GM23338 (cell line): Measurements from ENCODE around the gene OR2M4. TPM values are rescaled to one million over a fixed set of nuclear protein-coding genes. Genes with fewer than 3 reads are reported as not detected.

Experiments
- CREB1 ChIP-seq: fragments of 250-450 bp; sonication (Bioruptor Pico); IDR thresholded peaks from 2 replicates; pipeline ENCODE4 v1.5.0; 2020; ENCODE audit warnings: low read depth, mild to moderate bottlenecking, moderate library complexity
- EZH2 ChIP-seq: fragments of 200-600 bp; sonication (generic); IDR thresholded peaks from one replicate; pipeline ENCODE4 v1.8.0; 2017; ENCODE audit warnings: antibody characterized with exemption, mild to moderate bottlenecking, low read depth; ENCODE audit not compliant: unreplicated experiment
- EZH2phosphoT487 ChIP-seq: fragments of 200-600 bp; sonication (generic); IDR thresholded peaks from one replicate; pipeline ENCODE4 v1.8.1; 2018; ENCODE audit warnings: antibody characterized with exemption; ENCODE audit not compliant: unreplicated experiment
- NANOG ChIP-seq: IDR thresholded peaks from 2 replicates; pipeline ENCODE4 v1.6.1; 2016; ENCODE audit warnings: antibody characterized with exemption, borderline replicate concordance
- STAT1 ChIP-seq: IDR thresholded peaks from one replicate; pipeline ENCODE4 v1.6.1; 2016; ENCODE audit warnings: antibody characterized with exemption; ENCODE audit not compliant: unreplicated experiment
- ZNF331 ChIP-seq: fragments of 250-450 bp; sonication (Bioruptor Pico); IDR thresholded peaks from 2 replicates; pipeline ENCODE4 v1.5.0; 2020; ENCODE audit warnings: low read depth, mild to moderate bottlenecking, moderate library complexity
- polyA plus RNA-seq: library from polyadenylated mRNA; unstranded; fragments of >200 nt; fragmentation: Nextera tagmentation; extraction: Ambion mirVana; gene quantifications from 2 replicates; pipeline ENCODE4 v1.2.1, GENCODE V29; 2016
- total RNA-seq: library from RNA; depleted of rRNA; stranded (reverse); fragments of >200 nt; shearing (Covaris generic); gene quantifications from 2 replicates; pipeline ENCODE4 v1.2.3, GENCODE V29; 2014
- TF ChIP-seq, protein P1 (sequence below): fragments of 250-450 bp; sonication (Bioruptor Pico); IDR thresholded peaks from 2 replicates; pipeline ENCODE4 v1.5.0; 2020; ENCODE audit warnings: mild to moderate bottlenecking, moderate library complexity
- TF ChIP-seq, protein P2 (sequence below): IDR thresholded peaks from one replicate; pipeline ENCODE4 v1.6.1; 2018; ENCODE audit warnings: antibody characterized with exemption; ENCODE audit not compliant: unreplicated experiment
- TF ChIP-seq, protein P3 (sequence below): IDR thresholded peaks from 2 replicates; pipeline ENCODE4 v1.6.1; 2016; ENCODE audit warnings: antibody characterized with exemption

Gene OR2M4
- total and polyA plus RNA-seq, 2 experiments from 2014 or later = not detected

DNA sequence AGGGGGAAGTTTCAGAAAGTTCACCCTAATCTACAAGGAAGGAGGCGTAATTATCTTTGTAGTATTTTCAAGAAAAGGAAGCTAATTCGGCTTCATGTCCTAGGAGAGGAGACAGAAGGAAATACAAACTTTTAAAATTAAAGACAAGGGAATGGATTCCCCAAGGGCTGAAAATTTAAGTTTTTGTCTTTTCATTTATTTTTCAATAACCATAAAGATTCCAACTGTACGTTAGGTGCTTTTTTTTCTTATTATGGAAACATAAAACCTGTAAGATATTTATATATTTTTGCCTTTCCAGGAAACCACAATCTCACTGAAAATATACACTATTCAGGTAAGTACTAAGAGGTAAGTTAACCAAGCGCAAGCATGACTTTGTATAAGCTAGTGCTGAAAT, 34.3 kb upstream of the OR2M4 start, which contains the start of gene OR2M3 (continued):
- TF ChIP-seq, protein P1, sequence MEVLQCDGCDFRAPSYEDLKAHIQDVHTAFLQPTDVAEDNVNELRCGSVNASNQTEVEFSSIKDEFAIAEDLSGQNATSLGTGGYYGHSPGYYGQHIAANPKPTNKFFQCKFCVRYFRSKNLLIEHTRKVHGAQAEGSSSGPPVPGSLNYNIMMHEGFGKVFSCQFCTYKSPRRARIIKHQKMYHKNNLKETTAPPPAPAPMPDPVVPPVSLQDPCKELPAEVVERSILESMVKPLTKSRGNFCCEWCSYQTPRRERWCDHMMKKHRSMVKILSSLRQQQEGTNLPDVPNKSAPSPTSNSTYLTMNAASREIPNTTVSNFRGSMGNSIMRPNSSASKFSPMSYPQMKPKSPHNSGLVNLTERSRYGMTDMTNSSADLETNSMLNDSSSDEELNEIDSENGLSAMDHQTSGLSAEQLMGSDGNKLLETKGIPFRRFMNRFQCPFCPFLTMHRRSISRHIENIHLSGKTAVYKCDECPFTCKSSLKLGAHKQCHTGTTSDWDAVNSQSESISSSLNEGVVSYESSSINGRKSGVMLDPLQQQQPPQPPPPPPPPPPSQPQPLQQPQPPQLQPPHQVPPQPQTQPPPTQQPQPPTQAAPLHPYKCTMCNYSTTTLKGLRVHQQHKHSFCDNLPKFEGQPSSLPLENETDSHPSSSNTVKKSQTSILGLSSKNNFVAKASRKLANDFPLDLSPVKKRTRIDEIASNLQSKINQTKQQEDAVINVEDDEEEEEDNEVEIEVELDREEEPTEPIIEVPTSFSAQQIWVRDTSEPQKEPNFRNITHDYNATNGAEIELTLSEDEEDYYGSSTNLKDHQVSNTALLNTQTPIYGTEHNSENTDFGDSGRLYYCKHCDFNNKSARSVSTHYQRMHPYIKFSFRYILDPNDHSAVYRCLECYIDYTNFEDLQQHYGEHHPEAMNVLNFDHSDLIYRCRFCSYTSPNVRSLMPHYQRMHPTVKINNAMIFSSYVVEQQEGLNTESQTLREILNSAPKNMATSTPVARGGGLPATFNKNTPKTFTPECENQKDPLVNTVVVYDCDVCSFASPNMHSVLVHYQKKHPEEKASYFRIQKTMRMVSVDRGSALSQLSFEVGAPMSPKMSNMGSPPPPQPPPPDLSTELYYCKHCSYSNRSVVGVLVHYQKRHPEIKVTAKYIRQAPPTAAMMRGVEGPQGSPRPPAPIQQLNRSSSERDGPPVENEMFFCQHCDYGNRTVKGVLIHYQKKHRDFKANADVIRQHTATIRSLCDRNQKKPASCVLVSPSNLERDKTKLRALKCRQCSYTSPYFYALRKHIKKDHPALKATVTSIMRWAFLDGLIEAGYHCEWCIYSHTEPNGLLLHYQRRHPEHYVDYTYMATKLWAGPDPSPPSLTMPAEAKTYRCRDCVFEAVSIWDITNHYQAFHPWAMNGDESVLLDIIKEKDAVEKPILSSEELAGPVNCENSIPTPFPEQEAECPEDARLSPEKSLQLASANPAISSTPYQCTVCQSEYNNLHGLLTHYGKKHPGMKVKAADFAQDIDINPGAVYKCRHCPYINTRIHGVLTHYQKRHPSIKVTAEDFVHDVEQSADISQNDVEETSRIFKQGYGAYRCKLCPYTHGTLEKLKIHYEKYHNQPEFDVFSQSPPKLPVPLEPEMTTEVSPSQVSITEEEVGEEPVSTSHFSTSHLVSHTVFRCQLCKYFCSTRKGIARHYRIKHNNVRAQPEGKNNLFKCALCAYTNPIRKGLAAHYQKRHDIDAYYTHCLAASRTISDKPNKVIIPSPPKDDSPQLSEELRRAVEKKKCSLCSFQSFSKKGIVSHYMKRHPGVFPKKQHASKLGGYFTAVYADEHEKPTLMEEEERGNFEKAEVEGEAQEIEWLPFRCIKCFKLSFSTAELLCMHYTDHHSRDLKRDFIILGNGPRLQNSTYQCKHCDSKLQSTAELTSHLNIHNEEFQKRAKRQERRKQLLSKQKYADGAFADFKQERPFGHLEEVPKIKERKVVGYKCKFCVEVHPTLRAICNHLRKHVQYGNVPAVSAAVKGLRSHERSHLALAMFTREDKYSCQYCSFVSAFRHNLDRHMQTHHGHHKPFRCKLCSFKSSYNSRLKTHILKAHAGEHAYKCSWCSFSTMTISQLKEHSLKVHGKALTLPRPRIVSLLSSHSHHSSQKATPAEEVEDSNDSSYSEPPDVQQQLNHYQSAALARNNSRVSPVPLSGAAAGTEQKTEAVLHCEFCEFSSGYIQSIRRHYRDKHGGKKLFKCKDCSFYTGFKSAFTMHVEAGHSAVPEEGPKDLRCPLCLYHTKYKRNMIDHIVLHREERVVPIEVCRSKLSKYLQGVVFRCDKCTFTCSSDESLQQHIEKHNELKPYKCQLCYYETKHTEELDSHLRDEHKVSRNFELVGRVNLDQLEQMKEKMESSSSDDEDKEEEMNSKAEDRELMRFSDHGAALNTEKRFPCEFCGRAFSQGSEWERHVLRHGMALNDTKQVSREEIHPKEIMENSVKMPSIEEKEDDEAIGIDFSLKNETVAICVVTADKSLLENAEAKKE (CRISPR knock-in tag) = no peak
- TF ChIP-seq ZNF331 (CRISPR knock-in tag) (no peak), CREB1 (CRISPR knock-in tag) (no peak), NANOG (no peak), STAT1 (no peak), EZH2phosphoT487 (no peak), EZH2 (no peak)
- TF ChIP-seq, protein P2, sequence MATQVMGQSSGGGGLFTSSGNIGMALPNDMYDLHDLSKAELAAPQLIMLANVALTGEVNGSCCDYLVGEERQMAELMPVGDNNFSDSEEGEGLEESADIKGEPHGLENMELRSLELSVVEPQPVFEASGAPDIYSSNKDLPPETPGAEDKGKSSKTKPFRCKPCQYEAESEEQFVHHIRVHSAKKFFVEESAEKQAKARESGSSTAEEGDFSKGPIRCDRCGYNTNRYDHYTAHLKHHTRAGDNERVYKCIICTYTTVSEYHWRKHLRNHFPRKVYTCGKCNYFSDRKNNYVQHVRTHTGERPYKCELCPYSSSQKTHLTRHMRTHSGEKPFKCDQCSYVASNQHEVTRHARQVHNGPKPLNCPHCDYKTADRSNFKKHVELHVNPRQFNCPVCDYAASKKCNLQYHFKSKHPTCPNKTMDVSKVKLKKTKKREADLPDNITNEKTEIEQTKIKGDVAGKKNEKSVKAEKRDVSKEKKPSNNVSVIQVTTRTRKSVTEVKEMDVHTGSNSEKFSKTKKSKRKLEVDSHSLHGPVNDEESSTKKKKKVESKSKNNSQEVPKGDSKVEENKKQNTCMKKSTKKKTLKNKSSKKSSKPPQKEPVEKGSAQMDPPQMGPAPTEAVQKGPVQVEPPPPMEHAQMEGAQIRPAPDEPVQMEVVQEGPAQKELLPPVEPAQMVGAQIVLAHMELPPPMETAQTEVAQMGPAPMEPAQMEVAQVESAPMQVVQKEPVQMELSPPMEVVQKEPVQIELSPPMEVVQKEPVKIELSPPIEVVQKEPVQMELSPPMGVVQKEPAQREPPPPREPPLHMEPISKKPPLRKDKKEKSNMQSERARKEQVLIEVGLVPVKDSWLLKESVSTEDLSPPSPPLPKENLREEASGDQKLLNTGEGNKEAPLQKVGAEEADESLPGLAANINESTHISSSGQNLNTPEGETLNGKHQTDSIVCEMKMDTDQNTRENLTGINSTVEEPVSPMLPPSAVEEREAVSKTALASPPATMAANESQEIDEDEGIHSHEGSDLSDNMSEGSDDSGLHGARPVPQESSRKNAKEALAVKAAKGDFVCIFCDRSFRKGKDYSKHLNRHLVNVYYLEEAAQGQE = no peak
- TF ChIP-seq, protein P3, sequence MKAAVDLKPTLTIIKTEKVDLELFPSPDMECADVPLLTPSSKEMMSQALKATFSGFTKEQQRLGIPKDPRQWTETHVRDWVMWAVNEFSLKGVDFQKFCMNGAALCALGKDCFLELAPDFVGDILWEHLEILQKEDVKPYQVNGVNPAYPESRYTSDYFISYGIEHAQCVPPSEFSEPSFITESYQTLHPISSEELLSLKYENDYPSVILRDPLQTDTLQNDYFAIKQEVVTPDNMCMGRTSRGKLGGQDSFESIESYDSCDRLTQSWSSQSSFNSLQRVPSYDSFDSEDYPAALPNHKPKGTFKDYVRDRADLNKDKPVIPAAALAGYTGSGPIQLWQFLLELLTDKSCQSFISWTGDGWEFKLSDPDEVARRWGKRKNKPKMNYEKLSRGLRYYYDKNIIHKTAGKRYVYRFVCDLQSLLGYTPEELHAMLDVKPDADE = no peak
